Chondrocyte (in vitro differentiated cells): Measurements from ENCODE around the gene RASGRP3. TPM values are rescaled to one million over a fixed set of nuclear protein-coding genes. Genes with fewer than 3 reads are reported as not detected.

Source experiments
- DNase-seq: peaks from one replicate; pipeline ENCODE4 v3.0.0; 2021; ENCODE audit warnings: mixed read lengths, low spot score
- H3K27ac Mint-ChIP-seq: one replicate; pipeline ENCODE4 v1.8.0; 2021; ENCODE audit warnings: mild to moderate bottlenecking, moderate library complexity, mixed read lengths; ENCODE audit not compliant: unreplicated experiment
- H3K27me3 Mint-ChIP-seq: 2 replicates; pipeline ENCODE4 v1.8.0; 2021; ENCODE audit warnings: low read depth, mixed read lengths
- H3K36me3 Mint-ChIP-seq: 2 replicates; pipeline ENCODE4 v1.8.0; 2021; ENCODE audit warnings: low read depth, mixed read lengths
- H3K4me1 Mint-ChIP-seq: 2 replicates; pipeline ENCODE4 v1.8.0; 2021; ENCODE audit warnings: low read depth, mild to moderate bottlenecking, mixed read lengths
- H3K4me3 Mint-ChIP-seq: one replicate; pipeline ENCODE4 v1.8.0; 2021; ENCODE audit warnings: mild to moderate bottlenecking, moderate library complexity, mixed read lengths; ENCODE audit not compliant: unreplicated experiment
- H3K9me3 Mint-ChIP-seq: 2 replicates; pipeline ENCODE4 v1.8.0; 2021; ENCODE audit warnings: low read depth, mixed read lengths
- CTCF ChIP-seq: fragments of 200-600 bp; sonication (generic); IDR thresholded peaks from 2 replicates; pipeline ENCODE4 v1.5.0; 2021; ENCODE audit warnings: antibody characterized with exemption, mild to moderate bottlenecking, moderate library complexity
- total RNA-seq: library from RNA; stranded (reverse); gene quantifications from 3 replicates; pipeline ENCODE4 v1.2.1, GENCODE V29; 2021

Gene RASGRP3
- total RNA-seq, 1 donor from 2014 or later, result 3.0 TPM

GRCh38 chr2:33448220-33448899 is 28.1 kb upstream of the RASGRP3 start:
- no peak for DNase-seq
- H3K36me3 Mint-ChIP-seq, result peaks cover 7% of the 10 kb centered on the region
- TF ChIP-seq CTCF, result no peak
- H3K9me3 Mint-ChIP-seq, result peaks cover 19% of the 10 kb centered on the region
- H3K27ac Mint-ChIP-seq, result no peak overlapping the region
- H3K4me1 Mint-ChIP-seq, result peaks cover 10% of the 10 kb centered on the region
- no peak overlapping the region for H3K4me3 Mint-ChIP-seq
- no peaks in the 10 kb centered on the region for H3K27me3 Mint-ChIP-seq

- no peaks in the 10 kb centered on the region for H3K27me3 Mint-ChIP-seq
- no peak for DNase-seq
- H3K27ac Mint-ChIP-seq, result no peak overlapping the region
- peaks cover 9% of the 10 kb centered on the region for H3K36me3 Mint-ChIP-seq
- H3K4me1 Mint-ChIP-seq, result no peaks in the 10 kb centered on the region
- H3K4me3 Mint-ChIP-seq, result no peak overlapping the region
- peaks cover 26% of the 10 kb centered on the region for H3K9me3 Mint-ChIP-seq
- no peak for TF ChIP-seq CTCF
These were observed 25.2 kb upstream of the RASGRP3 start for GRCh38 chr2:33451214-33451613.

GRCh38 chr2:33451825-33452224 is 24.6 kb upstream of the RASGRP3 start:
- no peak for TF ChIP-seq CTCF
- H3K9me3 Mint-ChIP-seq, result peaks cover 26% of the 10 kb centered on the region
- H3K4me1 Mint-ChIP-seq, result no peaks in the 10 kb centered on the region
- no peaks in the 10 kb centered on the region for H3K27me3 Mint-ChIP-seq
- no peak overlapping the region for H3K27ac Mint-ChIP-seq
- no peak for DNase-seq
- peaks cover 9% of the 10 kb centered on the region for H3K36me3 Mint-ChIP-seq
- H3K4me3 Mint-ChIP-seq, result no peak overlapping the region

- DNase-seq, result no peak
- H3K4me3 Mint-ChIP-seq, result no peak overlapping the region
- H3K4me1 Mint-ChIP-seq, result peaks cover 1% of the 10 kb centered on the region
- peaks cover 9% of the 10 kb centered on the region for H3K36me3 Mint-ChIP-seq
- TF ChIP-seq CTCF, result no peak
- no peak overlapping the region for H3K27ac Mint-ChIP-seq
- peaks cover 26% of the 10 kb centered on the region for H3K9me3 Mint-ChIP-seq
- no peaks in the 10 kb centered on the region for H3K27me3 Mint-ChIP-seq
These were observed 23.9 kb upstream of the RASGRP3 start for GRCh38 chr2:33452545-33452944.

- Mint-ChIP-seq H3K9me3 (peaks cover 24% of the 10 kb centered on the region), H3K4me3 (no peak overlapping the region), H3K4me1 (peaks cover 11% of the 10 kb centered on the region), H3K27me3 (no peaks in the 10 kb centered on the region), H3K36me3 (peaks cover 9% of the 10 kb centered on the region), H3K27ac (no peak overlapping the region)
- no peak for DNase-seq
- no peak for TF ChIP-seq CTCF
These were observed 22.5 kb upstream of the RASGRP3 start for GRCh38 chr2:33453905-33454479.
